SU-DHL-6 (cell line): ENCODE results near the gene CHIC2.

Experiments used
- H2AFZ ChIP-seq: fragments of 200-600 bp; sonication (generic); 2 replicates; pipeline ENCODE4 v1.6.1; 2014; ENCODE audit warnings: low read depth, mild to moderate bottlenecking, moderate library complexity, mixed read lengths, antibody characterized with exemption, low read length; ENCODE audit not compliant: severe bottlenecking
- H3F3A ChIP-seq: fragments of 200-600 bp; shearing (Covaris generic); 2 replicates; pipeline ENCODE4 v1.6.0; 2016; ENCODE audit warnings: antibody characterized with exemption, mild to moderate bottlenecking; ENCODE audit not compliant: insufficient read depth
- H3K27ac ChIP-seq: fragments of 200-600 bp; sonication (generic); 2 replicates; pipeline ENCODE4 v1.5.1; 2016; ENCODE audit warnings: low read depth, mild to moderate bottlenecking, low read length, moderate library complexity, mixed read lengths
- H3K27me3 ChIP-seq: fragments of 200-600 bp; sonication (generic), shearing (Covaris generic); 2 replicates; pipeline ENCODE4 v1.6.0; 2014; ENCODE audit warnings: mild to moderate bottlenecking, low read length
- H3K36me3 ChIP-seq: fragments of 200-600 bp; sonication (generic); 2 replicates; pipeline ENCODE4 v1.6.1; 2014; ENCODE audit warnings: mild to moderate bottlenecking, low read length, mixed read lengths
- H3K4me2 ChIP-seq: fragments of 300-600, 200-600 bp; shearing (Covaris generic), sonication (generic); 2 replicates; pipeline ENCODE4 v1.6.0; 2014; ENCODE audit warnings: low read length, low read depth, mild to moderate bottlenecking; ENCODE audit not compliant: poor library complexity, severe bottlenecking
- H3K4me3 ChIP-seq: fragments of 200-600 bp; sonication (generic); 2 replicates; pipeline ENCODE4 v1.5.1; 2014; ENCODE audit warnings: antibody characterized with exemption, low read length, mild to moderate bottlenecking, mixed read lengths; ENCODE audit not compliant: insufficient read depth, poor library complexity, severe bottlenecking
- H3K79me2 ChIP-seq: fragments of 200-600 bp; sonication (generic); 2 replicates; pipeline ENCODE4 v1.6.1; 2014; ENCODE audit warnings: mild to moderate bottlenecking, low read length, moderate library complexity; ENCODE audit not compliant: insufficient read depth
- H3K9ac ChIP-seq: fragments of 200-600 bp; sonication (generic); 2 replicates; pipeline ENCODE4 v1.7.0; 2014; ENCODE audit warnings: mild to moderate bottlenecking, low read length
- H3K9me2 ChIP-seq: fragments of 200-600 bp; sonication (generic); replicated peaks from 2 replicates; pipeline ENCODE4 v1.6.1; 2014; ENCODE audit warnings: low read length; ENCODE audit not compliant: insufficient read depth
- H3K9me3 ChIP-seq: fragments of 200-600 bp; sonication (generic); 2 replicates; pipeline ENCODE4 v1.6.1; 2014; ENCODE audit warnings: low read length, mixed read lengths; ENCODE audit not compliant: insufficient read depth
- H4K20me1 ChIP-seq: fragments of 200-600 bp; sonication (generic); 2 replicates; pipeline ENCODE4 v1.6.1; 2014; ENCODE audit warnings: low read depth, mild to moderate bottlenecking, antibody characterized with exemption, low read length, moderate library complexity, mixed read lengths
- EZH2phosphoT487 ChIP-seq: fragments of 200-600 bp; sonication (generic), shearing (Covaris generic); conservative IDR thresholded peaks from 2 replicates; pipeline ENCODE4 v1.6.1; 2018; ENCODE audit warnings: mild to moderate bottlenecking, antibody characterized with exemption, low read length, moderate library complexity, mixed read lengths
- TF ChIP-seq, protein P1 (sequence below): fragments of 200-600 bp; sonication (generic); IDR thresholded peaks from one replicate; pipeline ENCODE4 v1.5.1; 2017; ENCODE audit warnings: antibody characterized with exemption, mild to moderate bottlenecking, low read length, moderate library complexity; ENCODE audit not compliant: insufficient read depth, poor library complexity, severe bottlenecking

Gene CHIC2

DNA sequence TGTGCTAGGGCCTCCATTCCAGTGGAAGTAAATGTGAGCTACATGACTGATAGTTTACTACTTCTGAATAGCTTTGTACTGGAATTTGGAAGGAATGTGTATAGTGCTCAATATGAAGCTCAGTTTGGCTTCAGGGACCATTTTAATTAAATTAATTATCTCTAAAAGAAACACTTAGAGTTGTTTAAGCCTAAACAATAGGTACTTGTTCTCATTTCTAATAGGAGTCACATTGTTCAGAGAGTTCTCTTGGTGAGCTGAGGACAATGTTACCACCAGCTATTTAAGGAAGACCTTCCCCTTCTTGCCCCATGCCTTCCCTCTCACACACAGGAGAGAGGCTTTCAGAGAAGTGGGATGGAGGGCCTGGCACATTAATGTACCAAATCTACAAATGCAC lies 78.3 kb downstream of the CHIC2 start:
- Histone ChIP-seq H3K79me2 (no peaks in the 10 kb centered on the region), H3F3A (no peaks in the 10 kb centered on the region), H2AFZ (no peak overlapping the region), H4K20me1 (no peaks in the 10 kb centered on the region), H3K4me3 (no peak overlapping the region), H3K27ac (no peak overlapping the region), H3K9me3 (no peaks in the 10 kb centered on the region), H3K9me2 (no peaks in the 10 kb centered on the region), H3K9ac (no peak overlapping the region), H3K36me3 (no peaks in the 10 kb centered on the region), H3K4me2 (no peak overlapping the region), H3K27me3 (no peaks in the 10 kb centered on the region)
- TF ChIP-seq EZH2phosphoT487, result no peak
- TF ChIP-seq, protein P1, sequence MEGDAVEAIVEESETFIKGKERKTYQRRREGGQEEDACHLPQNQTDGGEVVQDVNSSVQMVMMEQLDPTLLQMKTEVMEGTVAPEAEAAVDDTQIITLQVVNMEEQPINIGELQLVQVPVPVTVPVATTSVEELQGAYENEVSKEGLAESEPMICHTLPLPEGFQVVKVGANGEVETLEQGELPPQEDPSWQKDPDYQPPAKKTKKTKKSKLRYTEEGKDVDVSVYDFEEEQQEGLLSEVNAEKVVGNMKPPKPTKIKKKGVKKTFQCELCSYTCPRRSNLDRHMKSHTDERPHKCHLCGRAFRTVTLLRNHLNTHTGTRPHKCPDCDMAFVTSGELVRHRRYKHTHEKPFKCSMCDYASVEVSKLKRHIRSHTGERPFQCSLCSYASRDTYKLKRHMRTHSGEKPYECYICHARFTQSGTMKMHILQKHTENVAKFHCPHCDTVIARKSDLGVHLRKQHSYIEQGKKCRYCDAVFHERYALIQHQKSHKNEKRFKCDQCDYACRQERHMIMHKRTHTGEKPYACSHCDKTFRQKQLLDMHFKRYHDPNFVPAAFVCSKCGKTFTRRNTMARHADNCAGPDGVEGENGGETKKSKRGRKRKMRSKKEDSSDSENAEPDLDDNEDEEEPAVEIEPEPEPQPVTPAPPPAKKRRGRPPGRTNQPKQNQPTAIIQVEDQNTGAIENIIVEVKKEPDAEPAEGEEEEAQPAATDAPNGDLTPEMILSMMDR, result no peak

DNA sequence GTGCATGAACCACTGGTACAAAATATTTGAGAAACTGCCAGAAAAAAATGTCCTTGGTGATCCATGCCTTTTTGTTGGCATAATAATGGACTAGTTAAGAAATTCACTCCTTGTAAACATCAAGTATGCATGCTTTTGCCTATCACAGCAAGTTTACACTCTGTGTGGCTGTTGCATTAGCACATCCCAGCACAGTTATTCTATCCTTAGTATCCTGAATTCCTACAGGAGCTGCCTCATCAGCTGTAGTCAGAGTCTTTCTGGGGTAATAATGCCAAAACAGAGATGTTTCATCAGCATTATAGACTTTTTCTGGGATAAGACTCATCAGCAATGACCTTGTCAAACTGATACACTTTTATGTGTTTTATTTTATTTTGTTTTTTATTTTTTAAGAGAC lies 82.8 kb downstream of the CHIC2 start:
- Histone ChIP-seq H3F3A (no peaks in the 10 kb centered on the region), H3K4me2 (no peak overlapping the region), H3K9me2 (no peaks in the 10 kb centered on the region), H2AFZ (no peak overlapping the region), H4K20me1 (no peaks in the 10 kb centered on the region), H3K4me3 (no peak overlapping the region), H3K27ac (no peak overlapping the region), H3K79me2 (no peaks in the 10 kb centered on the region), H3K36me3 (no peaks in the 10 kb centered on the region), H3K27me3 (no peaks in the 10 kb centered on the region), H3K9ac (no peak overlapping the region), H3K9me3 (no peaks in the 10 kb centered on the region)
- no peak for TF ChIP-seq EZH2phosphoT487
- TF ChIP-seq, protein P1, result no peak

DNA sequence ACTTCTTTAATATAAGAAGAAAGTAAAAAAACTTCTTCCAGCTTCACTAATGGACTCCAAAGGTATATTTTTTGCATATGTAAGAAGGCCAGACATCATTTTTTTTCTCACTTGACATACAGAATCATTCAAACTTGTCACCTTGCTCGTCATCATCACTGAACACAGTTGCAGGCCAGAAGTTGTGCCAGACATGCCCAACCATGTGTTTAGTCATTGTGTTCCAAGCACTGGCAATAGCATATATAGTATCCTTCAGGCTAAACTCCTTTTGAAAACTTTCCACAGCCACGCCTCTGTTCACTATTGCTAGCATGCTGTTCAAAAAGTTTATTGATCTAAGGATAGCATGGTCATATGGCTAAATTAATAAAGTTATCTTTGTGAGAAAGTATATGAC lies 83.3 kb downstream of the CHIC2 start:
- no peaks in the 10 kb centered on the region for H3F3A ChIP-seq
- H3K9me2 ChIP-seq, result no peaks in the 10 kb centered on the region
- H3K36me3 ChIP-seq, result no peaks in the 10 kb centered on the region
- no peak for TF ChIP-seq EZH2phosphoT487
- TF ChIP-seq, protein P1, result no peak
- H3K4me2 ChIP-seq, result no peak overlapping the region
- no peak overlapping the region for H3K9ac ChIP-seq
- H3K4me3 ChIP-seq, result no peak overlapping the region
- no peaks in the 10 kb centered on the region for H4K20me1 ChIP-seq
- no peak overlapping the region for H2AFZ ChIP-seq
- no peak overlapping the region for H3K27ac ChIP-seq
- H3K79me2 ChIP-seq, result no peaks in the 10 kb centered on the region
- no peaks in the 10 kb centered on the region for H3K27me3 ChIP-seq
- H3K9me3 ChIP-seq, result no peaks in the 10 kb centered on the region
